ENCODE results near the gene KCTD1. TPM values are rescaled to one million over a fixed set of nuclear protein-coding genes. Genes with fewer than 3 reads are reported as not detected.
"Not testable (repeated sequence)": the region's sequence is repeated elsewhere in the genome, so short reads cannot be mapped to it uniquely, and the experiment has no call there.

The KCTD1 gene
- total and polyA plus RNA-seq, 5 donors = 31.4 to 51.8 (median 49.1) TPM

GRCh38 chr18:26437634-26438033 lies 110.7 kb downstream of the KCTD1 start:
- H3K27me3 ChIP-seq (ENCODE audit: control insufficient read depth, insufficient read depth); H3K27ac ChIP-seq (ENCODE audit: low read length); H3K4me3 ChIP-seq (ENCODE audit: low read length); intact Hi-C loops (cut with DNase I); ATAC-seq; H3K4me1 ChIP-seq (ENCODE audit: control insufficient read depth, insufficient read depth, low read length); DNase-seq; H3K9me3 ChIP-seq (ENCODE audit: control insufficient read depth, low read length): not testable (repeated sequence)
- WGBS = 84% methylated on average over 3 of the region's 3 CpGs

- Histone ChIP-seq H3K4me3 (ENCODE audit: low read length) (no peak overlapping the region), H3K4me1 (ENCODE audit: control insufficient read depth, insufficient read depth, low read length) (peaks cover 3% of the 10 kb centered on the region), H3K27me3 (ENCODE audit: control insufficient read depth, insufficient read depth) (no peaks in the 10 kb centered on the region), H3K27ac (ENCODE audit: low read length) (no peak overlapping the region), H3K9me3 (ENCODE audit: control insufficient read depth, low read length) (no peaks in the 10 kb centered on the region)
- no peak for ATAC-seq
- intact Hi-C loops (cut with DNase I) = no loop called here
- 75% methylated on average over 11 of the region's 11 CpGs for WGBS
- no peak for DNase-seq
Measured at GRCh38 chr18:26436176-26437051, 111.9 kb downstream of the KCTD1 start.

DNA sequence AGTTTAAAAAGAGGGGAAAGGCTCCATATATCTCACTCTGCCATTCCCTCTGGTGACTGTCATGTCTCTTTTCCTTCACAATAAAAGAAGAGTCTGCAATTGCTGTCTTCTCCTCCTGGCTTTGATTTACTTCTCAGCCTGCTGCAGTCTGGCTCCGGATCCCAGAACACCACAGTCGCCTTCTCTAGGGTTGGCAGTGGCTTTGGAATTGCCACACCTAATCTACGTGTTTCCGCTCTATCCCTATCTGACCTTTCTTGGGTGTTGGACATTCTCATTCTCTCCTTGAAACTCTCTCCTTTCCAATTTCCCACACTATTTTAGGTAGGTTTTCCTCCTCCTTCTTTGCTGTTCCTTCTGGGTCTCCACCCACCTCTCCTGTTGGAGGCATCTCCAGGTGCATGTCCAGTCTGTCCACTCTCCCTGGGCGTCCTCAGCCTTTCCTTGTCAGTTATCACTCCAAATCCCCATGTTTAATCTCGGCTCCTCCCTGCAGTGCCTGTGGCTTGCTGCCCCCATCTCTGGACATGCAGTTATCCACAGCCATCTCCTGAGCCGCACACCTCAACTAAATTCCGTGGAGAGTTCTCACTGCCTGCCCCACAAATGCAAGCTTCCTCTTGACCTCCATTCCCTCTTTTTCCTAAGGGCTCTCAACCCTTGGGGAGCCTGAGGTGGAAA lies 112.8 kb downstream of the KCTD1 start:
- Histone ChIP-seq H3K4me3 (ENCODE audit: low read length) (no peak overlapping the region), H3K27ac (ENCODE audit: low read length) (no peak overlapping the region), H3K4me1 (ENCODE audit: control insufficient read depth, insufficient read depth, low read length) (peaks cover 3% of the 10 kb centered on the region), H3K9me3 (ENCODE audit: control insufficient read depth, low read length) (no peaks in the 10 kb centered on the region), H3K27me3 (ENCODE audit: control insufficient read depth, insufficient read depth) (no peaks in the 10 kb centered on the region)
- ATAC-seq (peak; percentile 50 to 76), DNase-seq (no peak)
- intact Hi-C loops (cut with DNase I) = no loop called here
- WGBS = 71% methylated on average over 8 of the region's 8 CpGs

DNA sequence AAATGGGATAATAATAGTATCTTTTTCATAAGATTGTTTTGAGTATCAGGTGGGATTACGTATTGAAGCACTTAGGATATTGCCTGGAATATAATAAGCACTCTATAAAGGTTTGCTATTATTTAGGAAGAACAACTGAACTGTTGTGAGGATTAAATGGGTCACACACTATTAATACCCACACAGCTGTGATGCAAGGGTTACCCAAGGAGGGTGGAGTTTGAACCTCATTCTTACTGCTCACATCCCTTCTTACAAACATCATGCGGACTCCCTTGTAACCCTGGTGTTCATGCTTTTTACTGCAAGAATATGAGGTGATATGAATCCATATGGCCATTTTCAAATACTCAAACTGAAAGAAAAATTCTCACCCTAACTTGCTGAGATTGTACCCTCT lies 113.5 kb downstream of the KCTD1 start:
- Histone ChIP-seq H3K27me3 (ENCODE audit: control insufficient read depth, insufficient read depth) (no peaks in the 10 kb centered on the region), H3K9me3 (ENCODE audit: control insufficient read depth, low read length) (no peaks in the 10 kb centered on the region), H3K4me3 (ENCODE audit: low read length) (no peak overlapping the region), H3K27ac (ENCODE audit: low read length) (no peak overlapping the region), H3K4me1 (ENCODE audit: control insufficient read depth, insufficient read depth, low read length) (peaks cover 3% of the 10 kb centered on the region)
- WGBS = 61% methylated on average over 2 of the region's 2 CpGs
- intact Hi-C loops (cut with DNase I) = no loop called here
- no peak for DNase-seq
- no peak for ATAC-seq

GRCh38 chr18:26432651-26433424 lies 115.5 kb downstream of the KCTD1 start:
- Histone ChIP-seq H3K27me3 (ENCODE audit: control insufficient read depth, insufficient read depth) (no peaks in the 10 kb centered on the region), H3K4me3 (ENCODE audit: low read length) (no peak overlapping the region), H3K9me3 (ENCODE audit: control insufficient read depth, low read length) (no peaks in the 10 kb centered on the region), H3K4me1 (ENCODE audit: control insufficient read depth, insufficient read depth, low read length) (peaks cover 3% of the 10 kb centered on the region), H3K27ac (ENCODE audit: low read length) (no peak overlapping the region)
- ATAC-seq (no peak), DNase-seq (no peak)
- WGBS = 83% methylated on average over 5 of the region's 5 CpGs
- intact Hi-C loops (cut with DNase I) = no loop called here

- ATAC-seq (peak; percentile 72 to 83), DNase-seq (no peak)
- Histone ChIP-seq H3K4me1 (ENCODE audit: control insufficient read depth, insufficient read depth, low read length) (no peaks in the 10 kb centered on the region), H3K9me3 (ENCODE audit: control insufficient read depth, low read length) (no peaks in the 10 kb centered on the region), H3K4me3 (ENCODE audit: low read length) (no peak overlapping the region), H3K27me3 (ENCODE audit: control insufficient read depth, insufficient read depth) (no peaks in the 10 kb centered on the region), H3K27ac (ENCODE audit: low read length) (no peak overlapping the region)
- WGBS = 38% methylated on average over 5 of the region's 5 CpGs
- intact Hi-C loops (cut with DNase I) = no loop called here
Measured at GRCh38 chr18:26429535-26430226, 118.7 kb downstream of the KCTD1 start.

- H3K9me3 ChIP-seq (ENCODE audit: control insufficient read depth, low read length) = no peaks in the 10 kb centered on the region
- no peaks in the 10 kb centered on the region for H3K4me1 ChIP-seq (ENCODE audit: control insufficient read depth, insufficient read depth, low read length)
- no peak overlapping the region for H3K27ac ChIP-seq (ENCODE audit: low read length)
- DNase-seq (no peak), ATAC-seq (no peak)
- H3K4me3 ChIP-seq (ENCODE audit: low read length) = no peak overlapping the region
- no peaks in the 10 kb centered on the region for H3K27me3 ChIP-seq (ENCODE audit: control insufficient read depth, insufficient read depth)
- intact Hi-C loops (cut with DNase I) = no loop called here
- WGBS = 87% methylated on average over 5 of the region's 5 CpGs
Measured at GRCh38 chr18:26425148-26425531, 123.2 kb downstream of the KCTD1 start.

- Histone ChIP-seq H3K27me3 (ENCODE audit: control insufficient read depth, insufficient read depth) (no peaks in the 10 kb centered on the region), H3K9me3 (ENCODE audit: control insufficient read depth, low read length) (no peaks in the 10 kb centered on the region), H3K27ac (ENCODE audit: low read length) (no peak overlapping the region), H3K4me1 (ENCODE audit: control insufficient read depth, insufficient read depth, low read length) (no peaks in the 10 kb centered on the region), H3K4me3 (ENCODE audit: low read length) (no peak overlapping the region)
- 86% methylated on average over 4 of the region's 4 CpGs for WGBS
- ATAC-seq (no peak), DNase-seq (no peak)
- intact Hi-C loops (cut with DNase I) = no loop called here
Measured at GRCh38 chr18:26424428-26425147, 123.8 kb downstream of the KCTD1 start.

DNA sequence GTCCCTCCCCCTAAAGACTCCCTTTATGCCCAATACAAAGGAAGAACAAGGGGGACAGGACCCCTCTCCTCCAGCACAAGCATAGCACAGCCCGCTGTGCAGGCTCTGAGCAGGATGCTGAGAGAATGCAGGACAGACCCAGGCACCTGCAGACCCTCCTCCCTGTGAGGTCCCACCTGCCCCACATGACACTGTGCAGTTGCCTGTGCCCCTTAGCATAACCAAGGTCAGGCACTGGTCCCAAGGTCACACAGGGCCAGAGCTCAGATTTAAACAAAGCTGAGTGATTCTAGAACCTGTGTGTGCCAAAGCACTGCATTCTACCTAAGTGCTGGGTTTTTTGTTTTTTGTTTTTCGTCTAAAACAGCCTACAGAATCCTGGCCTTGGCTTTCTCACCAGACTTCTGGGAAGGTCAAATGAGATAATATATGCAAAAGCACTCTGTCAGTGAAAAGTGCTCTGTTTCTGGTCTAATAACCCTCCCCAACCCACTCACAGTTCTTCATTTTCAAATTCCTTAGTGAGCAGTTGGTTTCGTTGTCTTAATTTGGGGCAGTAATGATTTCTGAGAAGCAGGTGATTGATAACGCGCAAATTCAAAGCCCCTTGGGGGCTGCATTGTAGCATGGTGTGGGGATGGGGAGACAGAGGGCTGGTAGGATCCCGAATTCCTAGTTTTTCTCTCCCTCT lies 125.7 kb downstream of the KCTD1 start:
- H3K4me3 ChIP-seq (ENCODE audit: low read length) = no peak overlapping the region
- no peak overlapping the region for H3K27ac ChIP-seq (ENCODE audit: low read length)
- DNase-seq (no peak), ATAC-seq (no peak)
- no peaks in the 10 kb centered on the region for H3K9me3 ChIP-seq (ENCODE audit: control insufficient read depth, low read length)
- WGBS = 93% methylated on average over 6 of the region's 6 CpGs
- intact Hi-C loops (cut with DNase I) = no loop called here
- no peaks in the 10 kb centered on the region for H3K4me1 ChIP-seq (ENCODE audit: control insufficient read depth, insufficient read depth, low read length)
- H3K27me3 ChIP-seq (ENCODE audit: control insufficient read depth, insufficient read depth) = no peaks in the 10 kb centered on the region

GRCh38 chr18:26421931-26422330 lies 126.4 kb downstream of the KCTD1 start:
- no peaks in the 10 kb centered on the region for H3K4me1 ChIP-seq (ENCODE audit: control insufficient read depth, insufficient read depth, low read length)
- no peak overlapping the region for H3K4me3 ChIP-seq (ENCODE audit: low read length)
- H3K27ac ChIP-seq (ENCODE audit: low read length) = no peak overlapping the region
- no peaks in the 10 kb centered on the region for H3K9me3 ChIP-seq (ENCODE audit: control insufficient read depth, low read length)
- H3K27me3 ChIP-seq (ENCODE audit: control insufficient read depth, insufficient read depth) = no peaks in the 10 kb centered on the region
- DNase-seq (no peak), ATAC-seq (no peak)
- intact Hi-C loops (cut with DNase I) = no loop called here
- WGBS = 84% methylated on average over 9 of the region's 9 CpGs
